ENCODE results near the gene TEPSIN. TPM values are rescaled to one million over a fixed set of nuclear protein-coding genes. Genes with fewer than 3 reads are reported as not detected.

The TEPSIN gene
- total and polyA plus RNA-seq, 2 of the 8 experiments (the other 6 are each of a cell fraction or from before 2014, with no cell fraction given) = 22.9 to 28.0 TPM

- TF ChIP-seq ATF2 (IDR thresholded peaks at IDR 0.05; ENCODE audit: low read length) (no peak), SUZ12 (IDR thresholded peaks at IDR 0.05; ENCODE audit: low read length) (no peak), NRF1 (IDR thresholded peaks at IDR 0.05; ENCODE audit: low read depth, low read length) (no peak), ASH2L (IDR thresholded peaks at IDR 0.05; ENCODE audit: low read length) (no peak)
Measured at GRCh38 chr17:81235822-81236740, 2.8 kb downstream of the TEPSIN start (continued).

Measured in H1 (cell line).